Naive thymus-derived CD8-positive, alpha-beta T cell (primary cell): ENCODE data around the gene COPZ1. TPM values are rescaled to one million over a fixed set of nuclear protein-coding genes. Genes with fewer than 3 reads are reported as not detected.

ENCODE experiments used
- ATAC-seq, 2 donors: fragments of 150-1000 bp; cut with Tn5 transposase in 1 of 2; sonication (Bioruptor Pico), chemical (Tn5 transposase) in 1 of 2; 1 replicate in 1 of 2; 2 replicates in 1 of 2; pipeline ENCODE4 v1.10.0; 2021; ENCODE audit warnings: mild to moderate bottlenecking in 2 of 2, moderate library complexity in 2 of 2
- POLR2A ChIA-PET: fragments of 350-600 bp; sonication (Branson Sonifier 250); formaldehyde crosslinking; loops from one replicate; lab custom pipeline; 2021; ENCODE audit warnings: antibody characterized with exemption; lab: Charles Lee
- DNase-seq, 10 donors: peaks; one replicate each; pipeline versions ENCODE4 v3.0.0 to v3.0.0-alpha.2; 2020 to 2022
- H3K27ac Mint-ChIP-seq, 10 donors: one replicate each; pipeline ENCODE4 v1.8.0; 2020 to 2022; ENCODE audit warnings: mild to moderate bottlenecking in 10 of 10, mixed read lengths in 10 of 10, moderate library complexity in 4 of 10, inconsistent platforms in 1 of 10
- H3K27me3 Mint-ChIP-seq, 5 donors: one replicate each; pipeline ENCODE4 v1.8.0; 2021 to 2022; ENCODE audit warnings: mixed read lengths in 5 of 5
- H3K36me3 Mint-ChIP-seq, 3 donors: one replicate each; pipeline ENCODE4 v1.8.0; 2020 to 2022; ENCODE audit warnings: mixed read lengths in 3 of 3, mild to moderate bottlenecking in 2 of 3, inconsistent platforms in 1 of 3
- H3K4me1 Mint-ChIP-seq, 4 donors: one replicate each; pipeline ENCODE4 v1.8.0; 2021 to 2022; ENCODE audit warnings: mixed read lengths in 4 of 4
- H3K4me3 Mint-ChIP-seq, 10 donors: one replicate each; pipeline ENCODE4 v1.8.0; 2020 to 2022; ENCODE audit warnings: mild to moderate bottlenecking in 10 of 10, mixed read lengths in 10 of 10, moderate library complexity in 6 of 10, inconsistent platforms in 1 of 10
- H3K9me3 Mint-ChIP-seq, 9 donors: one replicate each; pipeline ENCODE4 v1.8.0; 2020 to 2022; ENCODE audit warnings: mixed read lengths in 9 of 9, mild to moderate bottlenecking in 3 of 9, inconsistent platforms in 1 of 9, moderate library complexity in 1 of 9
- polyA plus RNA-seq, 3 donors: library from polyadenylated mRNA; unstranded; fragments of 300-500 nt; fragmentation: Illumina TruSeq; gene quantifications; one replicate each; pipeline ENCODE4 v1.2.3, GENCODE V29; 2021
- total RNA-seq, 8 experiments: library from RNA in 2 of 8; stranded (reverse) in 2 of 8; gene quantifications; one replicate each; pipeline ENCODE4 v1.2.3 and lab custom pipeline; 2021 to 2026

COPZ1 gene
- total and polyA plus RNA-seq, 5 experiments from 2014 or later: 79.0 to 152 (median 128) TPM

DNA sequence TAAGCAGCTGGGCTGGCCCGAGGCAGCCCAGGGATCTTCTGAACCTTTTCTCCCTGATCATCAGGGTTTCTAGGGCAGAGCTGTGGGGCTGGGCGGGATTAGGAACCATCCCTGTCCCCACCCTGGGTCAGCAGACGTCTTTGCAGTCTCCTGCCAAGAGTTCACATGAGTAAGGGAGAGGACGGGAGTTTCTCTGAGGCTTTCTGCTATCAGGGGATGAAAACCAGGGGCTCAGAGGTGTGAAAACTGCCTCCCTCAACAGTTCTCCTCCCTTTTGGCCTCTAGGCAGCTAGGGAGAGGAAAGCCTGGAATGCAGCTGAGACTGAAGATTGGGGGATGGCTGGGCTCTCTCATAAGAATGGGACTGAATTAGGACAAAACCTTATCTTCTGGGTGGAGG lies 51.7 kb downstream of the COPZ1 start:
- Mint-ChIP-seq H3K27me3 (no peaks in the 10 kb centered on the region), H3K9me3 (no peaks in the 10 kb centered on the region), H3K36me3 (no peaks in the 10 kb centered on the region), H3K4me1 (peaks cover 10 to 27% (median 20%) of the 10 kb centered on the region in 4 donors), H3K27ac (no peak overlapping the region), H3K4me3 (no peak overlapping the region)
- POLR2A ChIA-PET: no interaction called here
- ATAC-seq (no peak), DNase-seq (no peak)

DNA sequence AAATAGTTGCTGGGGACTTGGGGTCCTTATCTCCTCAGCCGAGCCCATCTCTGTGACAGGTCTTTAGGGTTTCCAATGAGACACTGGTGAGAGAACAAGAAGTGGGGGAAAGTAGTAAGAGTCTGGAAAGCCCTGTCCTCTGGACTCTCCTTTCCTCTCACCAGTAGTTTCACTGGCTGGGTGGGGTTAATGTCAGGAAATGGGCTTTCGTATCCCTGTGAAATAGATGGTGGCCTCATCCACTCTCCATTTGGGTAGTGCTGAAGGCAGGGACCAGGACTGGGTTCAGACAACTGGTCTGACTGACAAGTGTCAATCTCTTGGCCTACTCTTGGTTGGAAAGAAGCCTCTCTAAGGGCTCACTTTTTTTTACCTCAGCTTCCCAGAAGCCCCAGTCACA lies 52.1 kb downstream of the COPZ1 start:
- ATAC-seq: no peak
- peaks cover 8 to 23% (median 16%) of the 10 kb centered on the region in 4 donors for H3K4me1 Mint-ChIP-seq
- no peaks in the 10 kb centered on the region for H3K27me3 Mint-ChIP-seq
- H3K4me3 Mint-ChIP-seq: no peak overlapping the region
- H3K36me3 Mint-ChIP-seq: no peaks in the 10 kb centered on the region
- POLR2A ChIA-PET: no interaction called here
- H3K9me3 Mint-ChIP-seq: no peaks in the 10 kb centered on the region
- no peak overlapping the region for H3K27ac Mint-ChIP-seq
- no peak for DNase-seq

DNA sequence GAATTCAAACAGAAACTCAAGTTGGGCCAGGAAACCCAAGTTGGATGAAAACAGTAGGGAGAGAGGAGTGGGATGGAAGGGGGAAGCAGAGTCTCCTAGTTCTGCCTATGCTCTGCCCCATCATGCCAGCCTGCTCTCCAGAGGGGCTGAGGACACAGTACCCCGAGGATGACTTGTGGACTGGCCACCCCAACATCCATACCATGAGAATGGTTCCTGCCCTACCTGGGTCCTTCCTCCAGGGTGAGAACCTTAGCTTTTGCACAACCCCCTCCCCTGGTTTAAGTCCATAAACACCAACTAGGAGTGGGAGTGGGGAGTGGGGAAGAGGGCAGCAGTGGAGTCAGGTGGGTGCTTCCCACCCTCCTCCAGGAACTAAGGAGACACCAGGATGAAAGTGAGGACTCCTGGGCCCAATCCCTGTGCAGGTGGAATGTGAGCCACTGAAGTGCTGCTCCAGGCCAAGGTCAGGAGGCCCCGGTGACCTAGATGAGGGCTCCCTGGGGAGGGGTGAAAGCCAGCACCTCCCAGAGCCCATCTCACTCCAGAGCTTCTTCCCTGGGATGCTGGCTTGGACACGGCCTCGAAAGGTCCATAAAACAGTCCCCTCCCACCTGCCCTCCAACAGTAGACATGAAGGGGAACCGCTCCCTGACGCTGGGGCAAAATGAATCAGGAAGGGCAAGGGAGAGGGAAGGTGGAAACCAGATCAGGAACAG lies 53.0 kb downstream of the COPZ1 start:
- Mint-ChIP-seq H3K9me3 (no peaks in the 10 kb centered on the region), H3K4me3 (peak overlapping the region in 2 of 10 donors; percentile 47 to 48), H3K27me3 (no peaks in the 10 kb centered on the region), H3K4me1 (peaks cover 7 to 18% (median 11%) of the 10 kb centered on the region in 4 donors), H3K27ac (no peak overlapping the region), H3K36me3 (no peaks in the 10 kb centered on the region)
- POLR2A ChIA-PET: no interaction called here
- ATAC-seq (no peak), DNase-seq (no peak)

DNA sequence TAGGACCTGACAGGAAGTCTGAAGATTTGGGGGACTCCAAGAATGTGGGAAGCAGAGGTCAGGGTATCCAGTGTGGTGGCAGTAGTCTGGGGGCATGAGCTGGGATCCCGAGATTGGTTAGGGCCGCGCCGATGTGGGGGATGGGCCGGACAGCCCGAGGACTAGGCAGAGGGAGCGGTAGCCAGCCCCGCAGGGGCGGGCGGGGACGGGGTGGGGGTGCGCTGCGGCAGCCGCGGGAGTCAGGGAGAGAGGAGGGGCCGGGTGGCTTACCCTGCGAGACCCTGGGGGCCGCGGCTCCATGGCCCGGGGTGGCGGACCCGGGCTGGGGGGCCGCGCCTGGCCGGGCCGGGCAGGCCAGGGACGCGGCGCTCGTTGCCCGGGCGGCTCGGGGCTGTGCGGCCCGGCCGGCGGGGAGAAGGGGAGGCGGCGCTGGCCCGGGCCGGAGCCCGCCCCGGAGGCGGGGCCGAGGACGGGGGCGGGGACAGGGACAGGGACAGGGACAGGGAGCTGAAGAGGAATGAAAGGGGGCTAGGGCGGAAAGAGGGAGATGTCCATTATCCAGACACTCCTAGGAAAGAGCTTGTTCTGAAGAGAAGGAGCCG lies 54.0 kb downstream of the COPZ1 start:
- DNase-seq: no peak
- peak overlapping the region in 8 of 10 donors; percentile 28 to 85 (median 63) for H3K4me3 Mint-ChIP-seq
- POLR2A ChIA-PET: interaction anchor here (0.6 to 0.7 kb wide), 2 partner anchors 77 to 99 kb away, joined by 3 to 4 read pairs; partner anchors contain the start of gene CBX5
- no peaks in the 10 kb centered on the region for H3K36me3 Mint-ChIP-seq
- no peak overlapping the region for H3K27ac Mint-ChIP-seq
- H3K27me3 Mint-ChIP-seq: no peaks in the 10 kb centered on the region
- ATAC-seq: peak in 1 of 2 donors; percentile 17
- H3K9me3 Mint-ChIP-seq: no peaks in the 10 kb centered on the region
- H3K4me1 Mint-ChIP-seq: peaks cover 9 to 18% (median 15%) of the 10 kb centered on the region in 4 donors

DNA sequence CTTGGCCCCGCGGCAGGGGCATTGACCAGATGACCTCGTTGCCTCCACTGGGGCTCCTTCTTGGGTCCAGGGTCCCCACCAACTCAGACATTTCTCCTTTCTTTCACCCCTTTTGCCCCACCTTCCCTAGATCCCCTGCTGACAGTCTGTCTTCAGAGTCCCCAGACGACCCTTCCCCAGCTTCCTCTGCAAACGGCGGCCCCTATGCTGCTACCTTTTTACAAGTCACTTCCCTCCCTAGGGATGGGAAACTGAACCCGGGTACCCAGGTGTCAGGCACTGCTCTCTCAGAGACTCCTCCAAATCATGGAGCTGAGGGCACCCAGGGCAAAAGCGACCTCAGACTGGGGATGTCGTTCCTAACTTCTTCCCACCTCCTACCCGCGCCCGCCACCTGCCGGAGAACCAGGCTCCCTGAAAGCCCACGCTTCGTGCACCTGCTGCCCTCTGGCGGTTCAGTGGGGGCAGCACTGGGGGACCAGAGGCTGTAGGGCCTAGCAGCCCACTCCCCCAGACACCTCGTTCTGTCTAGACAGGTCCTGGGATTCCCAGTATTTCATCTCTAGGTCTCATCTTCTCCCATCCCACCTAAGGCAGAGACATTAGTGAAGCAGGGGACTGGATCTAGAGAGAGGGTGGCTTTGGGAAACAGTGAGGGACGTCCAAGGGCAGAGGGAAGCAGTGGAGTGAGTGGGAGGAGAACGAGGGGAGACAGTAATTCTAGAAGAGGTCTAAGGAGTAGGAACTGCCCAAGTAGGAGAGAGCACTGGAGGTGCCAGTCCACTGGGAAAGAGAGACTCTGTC lies 54.7 kb downstream of the COPZ1 start:
- no peaks in the 10 kb centered on the region for H3K27me3 Mint-ChIP-seq
- DNase-seq (peak; percentile 78 to 93 (median 86)), ATAC-seq (peak; percentile 99)
- H3K27ac Mint-ChIP-seq: peak overlapping the region in 2 of 10 donors; percentile 19 to 78
- H3K36me3 Mint-ChIP-seq: no peaks in the 10 kb centered on the region
- no peaks in the 10 kb centered on the region for H3K9me3 Mint-ChIP-seq
- peaks cover 9 to 25% (median 15%) of the 10 kb centered on the region in 4 donors for H3K4me1 Mint-ChIP-seq
- peak overlapping the region in 9 of 10 donors; percentile 50 to 85 (median 60) for H3K4me3 Mint-ChIP-seq
- POLR2A ChIA-PET: interaction anchor here (0.6 to 1.3 kb wide), 3 partner anchors 11 to 100 kb away, joined by 3 to 4 read pairs (median 4); partner anchors contain the start of gene CBX5

DNA sequence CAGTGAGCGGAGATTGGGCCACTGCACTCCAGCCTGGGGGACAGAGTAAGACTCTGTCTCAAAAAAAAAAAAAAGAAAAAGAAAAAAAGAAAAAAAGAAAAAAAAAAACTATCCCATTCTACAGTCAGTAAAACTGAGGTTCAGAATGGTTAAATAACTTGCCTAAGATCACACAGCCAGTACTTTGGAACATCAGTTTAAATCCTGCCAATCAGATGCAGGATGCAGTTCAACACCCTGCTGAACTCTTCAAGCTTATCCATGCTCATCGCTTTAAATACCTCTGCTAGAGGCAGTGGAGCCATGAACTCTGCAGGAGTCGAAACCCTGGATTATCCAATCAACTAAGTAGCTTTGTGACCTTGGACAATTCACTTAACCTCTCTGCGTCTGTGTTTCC lies 56.2 kb downstream of the COPZ1 start:
- POLR2A ChIA-PET: no interaction called here
- H3K27ac Mint-ChIP-seq: peak overlapping the region in 1 of 10 donors; percentile 56
- H3K4me3 Mint-ChIP-seq: no peak overlapping the region

DNA sequence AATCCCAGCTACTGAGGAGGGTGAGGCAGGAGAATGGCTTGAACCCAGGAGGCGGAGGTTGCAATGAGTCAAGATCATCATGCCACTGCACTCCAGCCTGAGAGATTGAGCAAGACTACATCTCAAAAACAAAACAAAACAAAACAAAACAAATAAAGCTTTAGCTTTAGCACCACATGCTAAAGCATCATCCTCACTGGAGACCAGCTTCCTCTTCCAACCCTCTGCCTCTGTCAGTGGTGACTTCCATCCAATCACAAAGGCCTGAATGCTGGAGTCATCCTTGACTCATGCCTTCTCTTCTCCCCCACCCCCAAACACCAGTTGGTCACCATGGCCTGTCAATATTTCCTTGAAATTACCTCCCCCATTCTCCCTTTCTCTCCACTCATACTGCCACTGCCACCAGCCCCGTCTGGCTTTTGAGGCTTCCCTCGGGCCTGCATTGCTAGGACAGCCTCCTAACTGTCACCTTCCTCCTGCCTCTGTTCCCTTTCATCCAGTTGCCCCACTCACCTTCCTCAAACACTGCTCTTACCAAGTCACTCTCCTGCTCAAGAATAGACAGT lies 58.2 kb downstream of the COPZ1 start:
- POLR2A ChIA-PET: interaction anchor here (0.5 kb wide), 1 partner anchor 122 kb away, joined by 5 read pairs; no protein-coding TSS in a partner anchor
- H3K36me3 Mint-ChIP-seq: no peaks in the 10 kb centered on the region
- H3K4me1 Mint-ChIP-seq: peaks cover 12 to 45% (median 20%) of the 10 kb centered on the region in 4 donors
- H3K27me3 Mint-ChIP-seq: no peaks in the 10 kb centered on the region
- H3K27ac Mint-ChIP-seq: peak overlapping the region in 1 of 10 donors; percentile 47
- H3K9me3 Mint-ChIP-seq: no peaks in the 10 kb centered on the region
- DNase-seq (no peak), ATAC-seq (no peak)
- H3K4me3 Mint-ChIP-seq: peak overlapping the region in 1 of 10 donors; percentile 66

More for the DNA sequence above, 56.2 kb downstream of the COPZ1 start:
- Mint-ChIP-seq H3K9me3 (no peaks in the 10 kb centered on the region), H3K36me3 (no peaks in the 10 kb centered on the region), H3K27me3 (no peaks in the 10 kb centered on the region), H3K4me1 (peaks cover 11 to 34% (median 15%) of the 10 kb centered on the region in 4 donors)
- DNase-seq (no peak), ATAC-seq (no peak)

DNA sequence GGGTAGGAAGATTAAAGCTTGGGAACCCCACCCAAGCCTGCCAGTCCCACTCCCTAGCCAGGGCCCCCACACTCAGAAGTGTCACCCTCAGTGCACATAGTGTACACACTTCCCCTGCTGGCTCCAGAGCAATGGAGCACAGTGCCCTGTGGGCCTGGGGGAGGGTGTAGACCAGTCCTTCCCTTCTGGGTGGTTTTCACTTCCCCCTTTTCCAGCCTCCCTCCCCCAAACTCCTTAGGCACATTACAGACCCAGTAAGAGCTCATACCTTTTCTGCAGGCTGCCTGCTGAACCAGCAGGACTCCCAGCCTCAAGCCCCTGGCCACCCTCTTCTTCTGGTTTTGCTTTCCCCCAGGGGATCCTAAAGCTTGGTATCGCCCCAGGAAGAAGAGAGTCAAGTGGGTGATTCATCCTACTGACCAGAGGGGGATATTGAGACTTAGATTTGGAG lies 59.7 kb downstream of the COPZ1 start, which contains the start of gene ZNF385A:
Gene ZNF385A, minus strand, starts transcription at position 143 of the 451 bp plus-strand sequence. CDS start 219 bp downstream, outside the sequence.
- ATAC-seq (no peak), DNase-seq (peak in 1 of 10 donors; percentile 22)
- no peaks in the 10 kb centered on the region for H3K36me3 Mint-ChIP-seq
- POLR2A ChIA-PET: no interaction called here
- H3K27ac Mint-ChIP-seq: peak within 1 kb of the TSS in 2 of 10 donors; percentile 63 to 68
- H3K9me3 Mint-ChIP-seq: no peaks in the 10 kb centered on the region
- no peaks in the 10 kb centered on the region for H3K27me3 Mint-ChIP-seq
- H3K4me3 Mint-ChIP-seq: peak within 1 kb of the TSS in 1 of 10 donors; percentile 63
- peaks cover 5 to 55% (median 14%) of the 10 kb centered on the region in 4 donors for H3K4me1 Mint-ChIP-seq

DNA sequence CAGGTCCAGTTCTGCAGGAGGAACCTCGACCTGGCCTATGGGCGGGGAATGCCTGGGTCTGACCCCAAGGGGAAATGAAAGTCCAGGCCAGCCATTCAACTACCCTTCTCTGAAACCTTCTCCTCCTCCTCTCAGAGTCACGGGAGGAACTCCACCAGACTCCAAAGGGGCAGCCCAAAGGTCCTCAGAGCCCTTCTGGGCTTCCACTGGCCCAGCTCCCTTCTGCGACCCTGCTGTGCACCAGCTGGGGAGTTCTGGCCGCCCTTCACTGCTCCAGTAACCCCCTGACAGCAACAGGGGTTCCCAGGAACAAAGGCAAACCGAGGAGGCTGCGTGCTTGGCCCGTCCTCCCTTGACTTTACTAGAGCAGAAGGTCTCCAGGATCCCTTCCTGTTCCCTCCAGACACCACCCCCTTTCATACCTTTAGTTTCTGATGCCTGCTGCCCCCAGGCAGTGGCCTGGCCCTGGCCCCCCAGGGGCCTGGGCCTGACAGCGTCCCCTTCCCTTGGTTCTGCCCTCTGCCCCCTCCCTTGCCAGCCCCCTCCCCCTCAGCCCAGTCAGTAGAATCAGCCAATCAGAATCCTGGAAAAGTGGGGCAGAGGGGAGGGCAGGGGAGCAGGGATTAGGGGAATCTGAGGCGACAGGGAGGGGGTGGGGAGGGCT lies 60.5 kb downstream of the COPZ1 start:
- no peaks in the 10 kb centered on the region for H3K27me3 Mint-ChIP-seq
- H3K4me1 Mint-ChIP-seq: peaks cover 9 to 56% (median 17%) of the 10 kb centered on the region in 4 donors
- POLR2A ChIA-PET: no interaction called here
- peak overlapping the region in 1 of 10 donors; percentile 63 for H3K27ac Mint-ChIP-seq
- peak overlapping the region in 1 of 10 donors; percentile 63 for H3K4me3 Mint-ChIP-seq
- H3K36me3 Mint-ChIP-seq: no peaks in the 10 kb centered on the region
- DNase-seq (no peak), ATAC-seq (no peak)
- no peaks in the 10 kb centered on the region for H3K9me3 Mint-ChIP-seq

DNA sequence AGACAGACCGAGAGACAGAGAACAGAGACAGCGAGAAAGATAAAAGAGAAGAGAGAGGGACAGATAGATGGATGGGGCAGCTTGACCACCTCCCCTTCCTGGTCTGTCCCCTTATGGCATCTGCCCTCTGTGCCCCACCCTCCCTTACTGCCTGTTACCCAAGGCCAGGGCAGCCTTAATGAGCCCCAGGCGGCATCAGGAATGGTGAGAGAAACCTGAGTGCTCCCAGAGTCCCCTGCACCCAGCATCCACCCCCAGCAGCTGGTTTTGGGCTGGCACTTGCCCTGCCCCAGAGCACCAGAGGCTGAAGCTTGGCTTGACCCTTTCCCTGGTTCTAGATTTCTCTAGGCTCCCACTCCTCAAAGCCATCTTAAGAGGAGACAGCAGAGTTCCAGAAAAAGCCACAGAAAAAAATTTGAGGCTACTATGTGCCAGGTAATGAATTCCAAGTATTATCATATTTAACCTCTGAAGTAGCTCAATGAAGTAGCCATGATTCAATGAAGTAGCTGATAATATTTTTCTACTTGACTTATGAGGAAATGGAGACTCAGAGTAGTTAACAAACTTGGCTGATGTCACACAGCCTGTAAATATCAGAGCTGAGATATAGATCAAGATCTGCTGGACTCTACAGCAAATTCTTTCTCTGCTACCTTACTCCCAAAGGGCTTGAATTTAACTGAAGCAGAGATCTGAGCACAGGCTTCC lies 61.6 kb downstream of the COPZ1 start:
- POLR2A ChIA-PET: no interaction called here
- H3K4me1 Mint-ChIP-seq: peaks cover 16 to 56% (median 22%) of the 10 kb centered on the region in 4 donors
- no peak overlapping the region for H3K4me3 Mint-ChIP-seq
- H3K27me3 Mint-ChIP-seq: no peaks in the 10 kb centered on the region
- H3K27ac Mint-ChIP-seq: peak overlapping the region in 3 of 10 donors; percentile 25 to 46 (median 35)
- no peak for DNase-seq
- H3K9me3 Mint-ChIP-seq: no peaks in the 10 kb centered on the region
- ATAC-seq: no peak
- H3K36me3 Mint-ChIP-seq: no peaks in the 10 kb centered on the region

DNA sequence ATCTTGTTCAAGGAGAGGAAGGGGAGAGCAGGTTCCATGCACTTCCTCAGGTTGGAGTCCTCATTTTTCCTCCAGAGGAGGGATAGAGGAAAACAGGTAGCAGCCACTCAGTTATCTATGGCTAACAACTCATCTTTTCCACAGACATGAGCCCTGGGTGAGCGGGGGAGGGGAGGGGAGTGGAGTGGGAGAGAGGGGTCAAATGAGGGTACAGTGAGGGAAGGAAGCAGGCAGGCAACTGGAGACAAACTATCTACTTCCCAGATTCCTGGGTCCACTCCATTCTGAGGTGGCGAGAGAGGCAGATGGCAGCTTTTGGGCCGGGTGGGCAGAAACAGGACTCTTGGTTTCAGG lies 62.2 kb downstream of the COPZ1 start:
- POLR2A ChIA-PET: no interaction called here
- ATAC-seq: no peak
- Mint-ChIP-seq H3K4me1 (peaks cover 20 to 61% (median 27%) of the 10 kb centered on the region in 4 donors), H3K27ac (peak overlapping the region in 2 of 10 donors; percentile 25 to 35), H3K27me3 (no peaks in the 10 kb centered on the region), H3K9me3 (no peaks in the 10 kb centered on the region), H3K36me3 (no peaks in the 10 kb centered on the region), H3K4me3 (no peak overlapping the region)
- DNase-seq: no peak
